K562 (cell line): Measurements from ENCODE around the gene DIP2B. TPM values are rescaled to one million over a fixed set of nuclear protein-coding genes. Genes with fewer than 3 reads are reported as not detected.
A peak's percentile ranks its signal among the peaks of the same experiment; 100 is the strongest.

Experiments
- ARNT ChIP-seq, 2 experiments: fragments of 450-650 bp; IDR thresholded peaks; 2 replicates each; pipeline ENCODE4 v1.6.1; 2016; ENCODE audit warnings: mild to moderate bottlenecking in 1 of 2
- CC2D1A ChIP-seq: fragments of 450-650 bp; IDR thresholded peaks from 2 replicates; pipeline ENCODE4 v1.6.1; 2017; ENCODE audit warnings: mild to moderate bottlenecking
- DLX4 ChIP-seq: fragments of 250-450 bp; sonication (Bioruptor Pico); IDR thresholded peaks from 2 replicates; pipeline ENCODE4 v1.6.1; 2021; ENCODE audit warnings: mild to moderate bottlenecking
- GMEB1 ChIP-seq: fragments of 250-450 bp; sonication (Bioruptor Pico); IDR thresholded peaks from 2 replicates; pipeline ENCODE4 v1.4.0; 2020; ENCODE audit warnings: mild to moderate bottlenecking
- NCOA6 ChIP-seq: fragments of 450-650 bp; IDR thresholded peaks from 2 replicates; pipeline ENCODE4 v1.6.1; 2017; ENCODE audit warnings: mild to moderate bottlenecking
- POLR2A ChIP-seq: fragments of 450-650 bp; conservative IDR thresholded peaks from 2 replicates; pipeline ENCODE4 v1.6.1; 2016
- PRPF4 ChIP-seq: fragments of 200-400 bp; formaldehyde crosslinking; IDR thresholded peaks from one replicate; pipeline ENCODE4 v1.6.1; 2017; ENCODE audit warnings: low read length, low read depth, mild to moderate bottlenecking; ENCODE audit not compliant: insufficient read depth, poor library complexity, severe bottlenecking
- RNF219 ChIP-seq: fragments of 250-450 bp; sonication (Bioruptor Pico); IDR thresholded peaks from 2 replicates; pipeline ENCODE4 v1.5.0; 2022; ENCODE audit warnings: mild to moderate bottlenecking
- SPI1 ChIP-seq: IDR thresholded peaks from 2 replicates; pipeline ENCODE4 v1.6.1; 2011; ENCODE audit warnings: low read depth, low read length, control low read depth, borderline replicate concordance
- polyA plus RNA-seq, 8 experiments: library from polyadenylated mRNA; depleted of rRNA in 4 of 8; stranded (reverse) in 5 of 8; unstranded in 3 of 8; fragments of >200 nt; fragmentation: Nextera tagmentation in 2 of 8; fragmentation: Illumina TruSeq in 1 of 8; extraction: Ambion mirVana in 2 of 8; extraction: Trizol in 1 of 8; gene quantifications; 2 replicates each; pipeline versions ENCODE4 v1.2.1 to v1.2.3, GENCODE V29; 2011 to 2014; ENCODE audit warnings: inconsistent platforms in 1 of 8, missing spikeins in 1 of 8
- total RNA-seq, 7 experiments: library from RNA; depleted of rRNA in 6 of 7; stranded (reverse); fragments of >200 nt in 6 of 7; fragmentation: Illumina TruSeq in 2 of 7; extraction: Trizol in 2 of 7; gene quantifications; 2 replicates each; pipeline versions ENCODE4 v1.2.1 to v1.2.3, GENCODE V29; 2011 to 2021; ENCODE audit warnings: low replicate concordance in 1 of 7
- TF ChIP-seq, protein P1 (sequence below): fragments of 200-800 bp; sonication (Bioruptor generic); IDR thresholded peaks from 2 replicates; pipeline ENCODE4 v1.6.1; 2016; ENCODE audit warnings: missing genetic modification characterization, missing compliant biosample characterization
- TF ChIP-seq, protein P2 (sequence below): fragments of 250-450 bp; sonication (Bioruptor Pico); IDR thresholded peaks from 2 replicates; pipeline ENCODE4 v1.4.0; 2020; ENCODE audit warnings: mild to moderate bottlenecking, moderate library complexity, borderline replicate concordance
- TF ChIP-seq, protein P3 (sequence below): sonication (generic); formaldehyde crosslinking; IDR thresholded peaks from 2 replicates; pipeline ENCODE4 v1.8.1; 2023; ENCODE audit warnings: mild to moderate bottlenecking, missing genetic modification reagents

Gene DIP2B
- total and polyA plus RNA-seq, 9 of the 15 experiments (the other 6 are each of a cell fraction or from before 2014, with no cell fraction given): 4.6 to 26.1 (median 18.8) TPM

GRCh38 chr12:50763639-50764285 lies 259.0 kb downstream of the DIP2B start, which contains the start of gene ATF1 (continued):
- peak; percentile 97 for TF ChIP-seq GMEB1 (CRISPR knock-in tag)
- TF ChIP-seq CC2D1A: no peak
- no peak for TF ChIP-seq DLX4 (CRISPR knock-in tag)
- TF ChIP-seq POLR2A: peak; percentile 93
- TF ChIP-seq, protein P1, sequence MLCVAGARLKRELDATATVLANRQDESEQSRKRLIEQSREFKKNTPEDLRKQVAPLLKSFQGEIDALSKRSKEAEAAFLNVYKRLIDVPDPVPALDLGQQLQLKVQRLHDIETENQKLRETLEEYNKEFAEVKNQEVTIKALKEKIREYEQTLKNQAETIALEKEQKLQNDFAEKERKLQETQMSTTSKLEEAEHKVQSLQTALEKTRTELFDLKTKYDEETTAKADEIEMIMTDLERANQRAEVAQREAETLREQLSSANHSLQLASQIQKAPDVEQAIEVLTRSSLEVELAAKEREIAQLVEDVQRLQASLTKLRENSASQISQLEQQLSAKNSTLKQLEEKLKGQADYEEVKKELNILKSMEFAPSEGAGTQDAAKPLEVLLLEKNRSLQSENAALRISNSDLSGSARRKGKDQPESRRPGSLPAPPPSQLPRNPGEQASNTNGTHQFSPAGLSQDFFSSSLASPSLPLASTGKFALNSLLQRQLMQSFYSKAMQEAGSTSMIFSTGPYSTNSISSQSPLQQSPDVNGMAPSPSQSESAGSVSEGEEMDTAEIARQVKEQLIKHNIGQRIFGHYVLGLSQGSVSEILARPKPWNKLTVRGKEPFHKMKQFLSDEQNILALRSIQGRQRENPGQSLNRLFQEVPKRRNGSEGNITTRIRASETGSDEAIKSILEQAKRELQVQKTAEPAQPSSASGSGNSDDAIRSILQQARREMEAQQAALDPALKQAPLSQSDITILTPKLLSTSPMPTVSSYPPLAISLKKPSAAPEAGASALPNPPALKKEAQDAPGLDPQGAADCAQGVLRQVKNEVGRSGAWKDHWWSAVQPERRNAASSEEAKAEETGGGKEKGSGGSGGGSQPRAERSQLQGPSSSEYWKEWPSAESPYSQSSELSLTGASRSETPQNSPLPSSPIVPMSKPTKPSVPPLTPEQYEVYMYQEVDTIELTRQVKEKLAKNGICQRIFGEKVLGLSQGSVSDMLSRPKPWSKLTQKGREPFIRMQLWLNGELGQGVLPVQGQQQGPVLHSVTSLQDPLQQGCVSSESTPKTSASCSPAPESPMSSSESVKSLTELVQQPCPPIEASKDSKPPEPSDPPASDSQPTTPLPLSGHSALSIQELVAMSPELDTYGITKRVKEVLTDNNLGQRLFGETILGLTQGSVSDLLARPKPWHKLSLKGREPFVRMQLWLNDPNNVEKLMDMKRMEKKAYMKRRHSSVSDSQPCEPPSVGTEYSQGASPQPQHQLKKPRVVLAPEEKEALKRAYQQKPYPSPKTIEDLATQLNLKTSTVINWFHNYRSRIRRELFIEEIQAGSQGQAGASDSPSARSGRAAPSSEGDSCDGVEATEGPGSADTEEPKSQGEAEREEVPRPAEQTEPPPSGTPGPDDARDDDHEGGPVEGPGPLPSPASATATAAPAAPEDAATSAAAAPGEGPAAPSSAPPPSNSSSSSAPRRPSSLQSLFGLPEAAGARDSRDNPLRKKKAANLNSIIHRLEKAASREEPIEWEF (CRISPR knock-in tag): peak; percentile 84; the same call in 1 of the 2 replicates
- TF ChIP-seq PRPF4: no peak
- no peak for TF ChIP-seq ARNT (IDR thresholded peaks at IDR 0.05)
- TF ChIP-seq, protein P2, sequence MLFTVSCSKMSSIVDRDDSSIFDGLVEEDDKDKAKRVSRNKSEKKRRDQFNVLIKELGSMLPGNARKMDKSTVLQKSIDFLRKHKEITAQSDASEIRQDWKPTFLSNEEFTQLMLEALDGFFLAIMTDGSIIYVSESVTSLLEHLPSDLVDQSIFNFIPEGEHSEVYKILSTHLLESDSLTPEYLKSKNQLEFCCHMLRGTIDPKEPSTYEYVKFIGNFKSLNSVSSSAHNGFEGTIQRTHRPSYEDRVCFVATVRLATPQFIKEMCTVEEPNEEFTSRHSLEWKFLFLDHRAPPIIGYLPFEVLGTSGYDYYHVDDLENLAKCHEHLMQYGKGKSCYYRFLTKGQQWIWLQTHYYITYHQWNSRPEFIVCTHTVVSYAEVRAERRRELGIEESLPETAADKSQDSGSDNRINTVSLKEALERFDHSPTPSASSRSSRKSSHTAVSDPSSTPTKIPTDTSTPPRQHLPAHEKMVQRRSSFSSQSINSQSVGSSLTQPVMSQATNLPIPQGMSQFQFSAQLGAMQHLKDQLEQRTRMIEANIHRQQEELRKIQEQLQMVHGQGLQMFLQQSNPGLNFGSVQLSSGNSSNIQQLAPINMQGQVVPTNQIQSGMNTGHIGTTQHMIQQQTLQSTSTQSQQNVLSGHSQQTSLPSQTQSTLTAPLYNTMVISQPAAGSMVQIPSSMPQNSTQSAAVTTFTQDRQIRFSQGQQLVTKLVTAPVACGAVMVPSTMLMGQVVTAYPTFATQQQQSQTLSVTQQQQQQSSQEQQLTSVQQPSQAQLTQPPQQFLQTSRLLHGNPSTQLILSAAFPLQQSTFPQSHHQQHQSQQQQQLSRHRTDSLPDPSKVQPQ (CRISPR knock-in tag): no peak
- TF ChIP-seq, protein P3, sequence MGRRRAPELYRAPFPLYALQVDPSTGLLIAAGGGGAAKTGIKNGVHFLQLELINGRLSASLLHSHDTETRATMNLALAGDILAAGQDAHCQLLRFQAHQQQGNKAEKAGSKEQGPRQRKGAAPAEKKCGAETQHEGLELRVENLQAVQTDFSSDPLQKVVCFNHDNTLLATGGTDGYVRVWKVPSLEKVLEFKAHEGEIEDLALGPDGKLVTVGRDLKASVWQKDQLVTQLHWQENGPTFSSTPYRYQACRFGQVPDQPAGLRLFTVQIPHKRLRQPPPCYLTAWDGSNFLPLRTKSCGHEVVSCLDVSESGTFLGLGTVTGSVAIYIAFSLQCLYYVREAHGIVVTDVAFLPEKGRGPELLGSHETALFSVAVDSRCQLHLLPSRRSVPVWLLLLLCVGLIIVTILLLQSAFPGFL (CRISPR knock-in tag): peak; percentile 81; the same call in 1 of the 2 replicates
- 0 out of 2 replicates have a peak, but pooled peaks have one; percentile 12 for TF ChIP-seq SPI1
- peak; percentile 49; the same call in 1 of the 2 replicates for TF ChIP-seq NCOA6
- no peak for TF ChIP-seq RNF219 (CRISPR knock-in tag)
